ENCODE results near the gene TROAP. TPM values are rescaled to one million over a fixed set of nuclear protein-coding genes. Genes with fewer than 3 reads are reported as not detected.

The TROAP gene
- total RNA-seq, 1 donor from 2014 or later, result 66.3 TPM

DNA sequence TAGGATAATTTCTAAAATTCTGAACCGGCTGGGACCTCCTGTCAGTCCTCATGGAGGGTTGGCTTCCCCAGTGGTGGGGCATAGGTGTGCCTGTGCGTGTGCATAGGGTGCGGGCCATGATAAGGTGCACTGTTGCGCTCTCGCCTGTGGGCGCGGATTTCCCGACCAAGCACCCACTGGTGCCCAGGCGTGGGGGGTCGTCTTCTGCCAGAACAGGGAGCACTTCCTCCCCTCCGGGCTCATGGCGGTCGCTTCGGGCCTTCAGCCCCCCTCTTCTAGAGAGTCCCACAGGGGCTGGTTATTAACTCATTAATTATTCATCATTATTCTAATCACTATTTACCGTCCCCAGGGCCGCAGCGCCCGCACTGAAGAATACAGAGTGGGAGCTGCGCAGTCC, 11.2 kb downstream of the TROAP start:
- no peak overlapping the region for H3K27ac Mint-ChIP-seq
- TF ChIP-seq, protein P1, sequence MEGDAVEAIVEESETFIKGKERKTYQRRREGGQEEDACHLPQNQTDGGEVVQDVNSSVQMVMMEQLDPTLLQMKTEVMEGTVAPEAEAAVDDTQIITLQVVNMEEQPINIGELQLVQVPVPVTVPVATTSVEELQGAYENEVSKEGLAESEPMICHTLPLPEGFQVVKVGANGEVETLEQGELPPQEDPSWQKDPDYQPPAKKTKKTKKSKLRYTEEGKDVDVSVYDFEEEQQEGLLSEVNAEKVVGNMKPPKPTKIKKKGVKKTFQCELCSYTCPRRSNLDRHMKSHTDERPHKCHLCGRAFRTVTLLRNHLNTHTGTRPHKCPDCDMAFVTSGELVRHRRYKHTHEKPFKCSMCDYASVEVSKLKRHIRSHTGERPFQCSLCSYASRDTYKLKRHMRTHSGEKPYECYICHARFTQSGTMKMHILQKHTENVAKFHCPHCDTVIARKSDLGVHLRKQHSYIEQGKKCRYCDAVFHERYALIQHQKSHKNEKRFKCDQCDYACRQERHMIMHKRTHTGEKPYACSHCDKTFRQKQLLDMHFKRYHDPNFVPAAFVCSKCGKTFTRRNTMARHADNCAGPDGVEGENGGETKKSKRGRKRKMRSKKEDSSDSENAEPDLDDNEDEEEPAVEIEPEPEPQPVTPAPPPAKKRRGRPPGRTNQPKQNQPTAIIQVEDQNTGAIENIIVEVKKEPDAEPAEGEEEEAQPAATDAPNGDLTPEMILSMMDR (conservative IDR thresholded peaks at IDR 0.05), result no peak
- no peak overlapping the region for H3K4me3 Mint-ChIP-seq
- no peak for DNase-seq (ENCODE audit: extremely low spot score, unreplicated experiment)
- peaks cover 4% of the 10 kb centered on the region for H3K36me3 Mint-ChIP-seq
- H3K27me3 Mint-ChIP-seq, result peaks cover 48% of the 10 kb centered on the region
- no peaks in the 10 kb centered on the region for H3K9me3 Mint-ChIP-seq
- peaks cover 31% of the 10 kb centered on the region for H3K4me1 Mint-ChIP-seq (ENCODE audit: unreplicated experiment)

GRCh38 chr12:49334681-49335080, 11.6 kb downstream of the TROAP start:
- Mint-ChIP-seq H3K27ac (no peak overlapping the region), H3K36me3 (peaks cover 4% of the 10 kb centered on the region), H3K27me3 (peaks cover 53% of the 10 kb centered on the region), H3K4me3 (no peak overlapping the region), H3K4me1 (ENCODE audit: unreplicated experiment) (peaks cover 33% of the 10 kb centered on the region), H3K9me3 (no peaks in the 10 kb centered on the region)
- TF ChIP-seq, protein P1 (conservative IDR thresholded peaks at IDR 0.05), result no peak
- no peak for DNase-seq (ENCODE audit: extremely low spot score, unreplicated experiment)

DNA sequence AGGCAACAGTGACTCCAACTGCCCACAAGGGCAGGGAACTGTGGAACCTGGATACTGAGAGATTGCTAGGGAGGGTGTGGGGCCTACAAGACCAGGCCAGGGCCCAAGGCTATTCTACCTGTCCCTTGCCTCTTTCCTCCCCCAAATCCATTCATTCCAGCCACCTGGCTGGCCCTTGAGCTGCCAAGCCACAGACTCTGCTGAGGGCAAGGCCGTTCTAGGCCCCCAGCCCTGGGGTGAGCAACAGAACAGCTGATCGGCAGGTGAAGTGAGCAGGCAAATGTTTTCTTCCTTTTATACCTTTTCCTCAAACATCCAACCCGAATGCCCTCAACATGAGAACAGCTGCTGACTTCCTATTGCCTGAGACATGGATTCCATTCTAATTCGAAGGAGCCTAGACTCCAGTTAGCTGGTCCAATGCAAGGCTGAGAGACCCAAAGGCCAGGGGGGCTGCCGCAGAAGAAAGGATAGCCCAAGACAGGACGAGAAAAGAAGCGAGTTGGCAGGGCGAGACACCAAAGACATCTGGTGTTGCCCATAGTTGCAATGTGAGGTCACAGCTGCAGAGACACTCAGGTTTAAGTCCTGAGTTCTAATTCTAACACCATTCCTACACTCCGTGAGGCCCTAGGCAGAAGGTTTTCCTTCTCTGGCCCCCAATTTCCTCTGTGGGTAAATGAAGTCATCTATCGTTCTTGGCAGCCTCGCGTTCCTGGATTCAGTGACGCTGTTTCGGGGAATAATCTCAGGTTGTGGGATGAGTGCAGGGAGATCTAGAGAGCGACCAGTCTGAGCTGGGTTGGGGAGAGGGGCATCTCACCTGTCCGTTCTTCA, 12.3 kb downstream of the TROAP start:
- Mint-ChIP-seq H3K27me3 (peaks cover 59% of the 10 kb centered on the region), H3K4me3 (peak overlapping the region; percentile 70), H3K9me3 (no peaks in the 10 kb centered on the region), H3K4me1 (ENCODE audit: unreplicated experiment) (peaks cover 38% of the 10 kb centered on the region), H3K27ac (no peak overlapping the region), H3K36me3 (peaks cover 4% of the 10 kb centered on the region)
- TF ChIP-seq, protein P1 (conservative IDR thresholded peaks at IDR 0.05), result no peak
- DNase-seq (ENCODE audit: extremely low spot score, unreplicated experiment), result no peak

GRCh38 chr12:49335955-49336644, 13.0 kb downstream of the TROAP start:
- peak overlapping the region; percentile 70 for H3K4me3 Mint-ChIP-seq
- H3K27ac Mint-ChIP-seq, result no peak overlapping the region
- peaks cover 67% of the 10 kb centered on the region for H3K27me3 Mint-ChIP-seq
- H3K36me3 Mint-ChIP-seq, result peaks cover 4% of the 10 kb centered on the region
- H3K9me3 Mint-ChIP-seq, result no peaks in the 10 kb centered on the region
- no peak for DNase-seq (ENCODE audit: extremely low spot score, unreplicated experiment)
- H3K4me1 Mint-ChIP-seq (ENCODE audit: unreplicated experiment), result peaks cover 46% of the 10 kb centered on the region
- TF ChIP-seq, protein P1 (conservative IDR thresholded peaks at IDR 0.05), result no peak

GRCh38 chr12:49336645-49337584, 13.9 kb downstream of the TROAP start, which contains the start of gene C1QL4:
Gene C1QL4, minus strand, starts transcription at chr12:49337188. Its CDS starts 711 bp downstream, at chr12:49336477.
- Mint-ChIP-seq H3K36me3 (peaks cover 4% of the 10 kb centered on the region), H3K27me3 (peaks cover 75% of the 10 kb centered on the region), H3K4me3 (peak within 1 kb of the TSS; percentile 78), H3K4me1 (ENCODE audit: unreplicated experiment) (peaks cover 39% of the 10 kb centered on the region), H3K9me3 (no peaks in the 10 kb centered on the region), H3K27ac (no peak within 1 kb of the TSS)
- DNase-seq (ENCODE audit: extremely low spot score, unreplicated experiment), result peak; percentile 92
- TF ChIP-seq, protein P1 (conservative IDR thresholded peaks at IDR 0.05), result peak; percentile 100
